Measurements from ENCODE around the gene DOK3.

- TF ChIP-seq CTCF (IDR thresholded peaks at IDR 0.05): no peak
- no peak for TF ChIP-seq POLR2A (IDR thresholded peaks at IDR 0.05; ENCODE audit: low read length)
- TF ChIP-seq MYC (IDR thresholded peaks at IDR 0.05; ENCODE audit: borderline replicate concordance, low read length): no peak
- TF ChIP-seq KDM5A (IDR thresholded peaks at IDR 0.05): no peak
- TF ChIP-seq REST (IDR thresholded peaks at IDR 0.05): no peak
- TF ChIP-seq KDM1A (IDR thresholded peaks at IDR 0.05; ENCODE audit: low read depth): peak; percentile 10; the same call in 1 of the 2 replicates
These were observed 11.4 kb downstream of the DOK3 start for GRCh38 chr5:177498013-177498787.

Measured in A549 (cell line).